GM21526 (cell line): ENCODE results near the gene GUCY1A1.
"Not testable (repeated sequence)": the region's sequence is repeated elsewhere in the genome, so short reads cannot be mapped to it uniquely, and the experiment has no call there.

ENCODE experiments used
- ATAC-seq: cut with Tn5 transposase; IDR thresholded peaks from one replicate; pipeline ENCODE4 v1.9.1; 2021; ENCODE audit warnings: moderate library complexity; ENCODE audit not compliant: unreplicated experiment, low FRiP score

GUCY1A1 gene

GRCh38 chr4:155666344-155667221, at the start of gene GUCY1A1:
Gene GUCY1A1, plus strand, starts transcription at chr4:155666848. Its CDS starts 30,020 bp downstream, at chr4:155696868.
- peak; percentile 40 for ATAC-seq

GRCh38 chr4:155617296-155617695, 49.4 kb upstream of the GUCY1A1 start:
- ATAC-seq: no peak

- ATAC-seq: no peak
These were observed 48.3 kb upstream of the GUCY1A1 start for GRCh38 chr4:155618183-155618838.

GRCh38 chr4:155620637-155621036, 46.0 kb upstream of the GUCY1A1 start:
- ATAC-seq: no peak

GRCh38 chr4:155624478-155624877, 42.2 kb upstream of the GUCY1A1 start:
- ATAC-seq: no peak

GRCh38 chr4:155626561-155626960, 40.1 kb upstream of the GUCY1A1 start:
- no peak for ATAC-seq

- no peak for ATAC-seq
These were observed 37.3 kb upstream of the GUCY1A1 start for GRCh38 chr4:155629183-155629825.

- no peak for ATAC-seq
These were observed 36.7 kb upstream of the GUCY1A1 start for GRCh38 chr4:155629956-155630355.

- no peak for ATAC-seq
These were observed 34.3 kb upstream of the GUCY1A1 start for GRCh38 chr4:155632310-155632840.

- ATAC-seq: no peak
These were observed 28.3 kb upstream of the GUCY1A1 start for GRCh38 chr4:155638195-155638965.

GRCh38 chr4:155639704-155640523, 26.7 kb upstream of the GUCY1A1 start:
- ATAC-seq: peak; percentile 90

- ATAC-seq: no peak
These were observed 25.9 kb upstream of the GUCY1A1 start for GRCh38 chr4:155640751-155641150.

GRCh38 chr4:155643087-155643486, 23.6 kb upstream of the GUCY1A1 start:
- ATAC-seq: no peak

GRCh38 chr4:155646001-155646400, 20.6 kb upstream of the GUCY1A1 start:
- ATAC-seq: no peak

- ATAC-seq: not testable (repeated sequence)
These were observed 15.9 kb upstream of the GUCY1A1 start for GRCh38 chr4:155650785-155651184.

- ATAC-seq: no peak
These were observed 13.6 kb upstream of the GUCY1A1 start for GRCh38 chr4:155653052-155653451.

- no peak for ATAC-seq
These were observed 10.6 kb upstream of the GUCY1A1 start for GRCh38 chr4:155656025-155656424.

- no peak for ATAC-seq
These were observed 9.5 kb upstream of the GUCY1A1 start for GRCh38 chr4:155657169-155657568.

- ATAC-seq: no peak
These were observed 8.5 kb upstream of the GUCY1A1 start for GRCh38 chr4:155657985-155658680.
